Measurements from ENCODE around the gene ECI2.

- TF ChIP-seq CTCF (IDR thresholded peaks at IDR 0.05) (no peak), POLR2A (IDR thresholded peaks at IDR 0.05) (no peak)
These were observed 37.0 kb upstream of the ECI2 start for GRCh38 chr6:4172368-4172767.

Data from Peyer's patch (tissue), 4 donors.